WI38 (cell line): ENCODE data around the gene ADAT1.

Source experiments
- H3K4me3 ChIP-seq: 2 replicates; pipeline ENCODE4 v1.5.1; 2011; ENCODE audit warnings: low read depth, mild to moderate bottlenecking, control low read depth, low read length
- CTCF ChIP-seq: IDR thresholded peaks from 2 replicates; pipeline ENCODE4 v1.5.1; 2012; ENCODE audit warnings: low read depth, mild to moderate bottlenecking, control low read depth, low read length

ADAT1 gene

GRCh38 chr16:75565640-75566039, 57.4 kb downstream of the ADAT1 start:
- H3K4me3 ChIP-seq = peak overlapping the region; percentile 92

DNA sequence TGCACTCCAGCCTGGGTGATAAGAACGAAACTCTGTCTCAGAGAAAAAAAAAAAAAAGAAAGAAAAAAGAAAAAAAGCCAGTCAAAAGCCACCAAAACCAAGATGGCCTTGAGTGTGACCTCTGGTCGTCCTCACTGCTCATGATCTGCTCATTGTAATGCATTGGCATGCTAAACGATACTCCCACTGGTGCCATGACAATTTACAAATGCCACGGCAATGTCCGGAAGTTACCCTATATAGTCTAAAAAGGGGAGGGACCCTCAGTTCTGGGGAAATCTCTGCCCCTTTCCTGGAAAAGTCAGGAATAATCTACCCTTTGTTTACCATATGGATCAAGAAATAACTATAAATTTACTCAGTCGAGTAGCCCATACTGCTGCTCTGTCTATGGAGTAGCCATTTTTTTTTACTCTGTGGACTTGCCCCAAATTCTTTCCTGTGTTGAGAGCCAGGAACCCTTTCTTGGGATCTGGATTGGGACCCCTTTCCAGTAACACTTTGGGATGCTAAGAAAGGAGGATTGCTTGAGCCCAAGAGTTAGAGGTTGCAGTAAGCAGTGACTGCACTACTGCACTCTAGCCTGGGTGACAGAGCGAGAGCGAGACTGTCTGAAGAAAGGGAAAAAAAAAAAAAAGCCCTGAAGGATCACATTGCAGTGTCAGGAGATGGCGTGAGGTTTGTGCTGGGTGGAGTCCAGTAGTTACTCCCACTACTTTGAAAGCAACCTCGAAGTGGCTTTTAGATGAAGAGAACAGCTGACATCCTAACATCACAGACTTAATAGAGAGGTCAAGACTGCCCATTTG, 63.3 kb downstream of the ADAT1 start:
- no peak for TF ChIP-seq CTCF
- H3K4me3 ChIP-seq = no peak overlapping the region

More at GRCh38 chr16:75565640-75566039, 57.4 kb downstream of the ADAT1 start:
- TF ChIP-seq CTCF = no peak

DNA sequence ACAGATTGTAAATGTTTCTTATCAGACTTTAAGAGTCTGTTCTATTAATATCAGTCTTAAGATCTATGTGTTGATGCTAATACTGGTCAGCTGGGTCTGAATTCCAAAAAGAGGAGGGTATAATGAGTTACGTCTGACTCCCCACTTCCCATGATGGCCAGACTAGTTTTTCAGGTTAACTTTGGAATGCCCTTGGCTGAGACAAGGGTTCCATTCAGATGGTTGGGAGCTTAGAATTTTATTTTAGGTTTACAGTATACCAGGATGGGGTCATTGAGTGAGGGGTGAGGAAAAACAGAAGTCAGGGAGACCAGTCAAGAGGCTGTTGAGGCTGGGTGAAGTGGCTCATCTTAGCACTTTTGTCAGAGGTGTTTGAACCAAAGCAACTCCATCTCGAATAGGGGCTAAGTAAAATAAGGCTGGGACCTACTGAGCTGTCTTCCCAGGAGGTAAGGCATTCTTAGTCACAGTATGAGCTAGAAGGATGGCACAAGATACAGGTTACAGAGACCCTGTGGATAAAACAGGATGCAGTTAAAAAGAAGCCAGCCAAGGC, 64.2 kb downstream of the ADAT1 start:
- TF ChIP-seq CTCF = no peak

DNA sequence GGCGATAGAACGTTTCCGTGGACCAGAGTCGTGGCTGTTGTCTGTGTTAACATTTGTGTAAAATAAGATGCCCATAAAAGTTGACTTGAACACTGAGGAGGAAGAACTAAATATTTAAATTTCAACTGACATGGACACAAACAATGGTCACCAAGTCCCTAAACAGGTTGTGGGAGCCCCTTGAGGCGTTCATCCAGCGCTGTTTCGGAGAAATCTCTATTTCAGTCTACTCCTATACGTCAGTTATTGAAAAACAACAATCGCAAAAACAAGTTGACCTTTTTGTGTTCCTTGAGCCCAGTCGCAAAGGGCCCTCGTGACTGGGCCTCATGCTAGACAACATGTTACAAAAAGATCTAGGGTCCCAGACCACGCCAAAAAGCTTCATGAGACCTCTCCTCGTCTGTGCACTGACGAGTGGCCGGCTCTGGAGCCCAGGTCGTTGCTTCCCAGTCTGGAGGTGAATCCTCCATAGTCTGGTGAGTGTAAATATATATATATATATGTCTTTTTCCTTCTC, 66.6 kb downstream of the ADAT1 start:
- no peak for TF ChIP-seq CTCF
- peak overlapping the region; percentile 72 for H3K4me3 ChIP-seq

More for the DNA sequence above, 64.2 kb downstream of the ADAT1 start:
- no peak overlapping the region for H3K4me3 ChIP-seq

- peak within 1 kb of the TSS; percentile 72 for H3K4me3 ChIP-seq
- TF ChIP-seq CTCF = no peak
Measured at GRCh38 chr16:75555707-75556430, 67.2 kb downstream of the ADAT1 start, which contains the start of gene TMEM231. TMEM231 (minus strand) TSS chr16:75556252; CDS start chr16:75556209, 43 bp downstream.

DNA sequence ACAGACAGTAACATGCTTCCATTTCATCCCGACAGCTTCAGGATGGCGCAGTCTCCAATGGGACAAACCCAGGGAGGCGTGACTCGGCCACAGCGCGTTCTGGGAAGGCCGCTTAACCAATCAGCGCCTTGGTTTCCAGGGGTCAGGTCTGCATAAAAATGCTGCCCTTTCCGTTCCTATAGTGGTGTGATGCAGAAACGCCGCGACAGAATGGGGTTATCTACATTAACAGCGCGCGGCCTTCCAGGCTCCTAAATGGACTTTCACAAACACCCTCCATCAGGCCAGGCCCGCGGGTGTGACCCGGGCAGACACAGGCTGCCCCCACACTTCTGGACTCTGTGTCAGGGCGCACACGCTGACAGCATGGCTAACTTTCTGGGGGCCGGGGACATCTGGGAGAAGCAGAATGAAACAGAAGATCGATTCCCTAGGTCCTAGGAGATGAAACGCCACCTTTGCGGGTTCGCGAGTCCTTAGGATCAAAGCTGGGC, 67.8 kb downstream of the ADAT1 start:
- no peak for TF ChIP-seq CTCF
- peak overlapping the region; percentile 72 for H3K4me3 ChIP-seq
